Measurements from ENCODE around the gene APH1B.

APH1B gene

DNA sequence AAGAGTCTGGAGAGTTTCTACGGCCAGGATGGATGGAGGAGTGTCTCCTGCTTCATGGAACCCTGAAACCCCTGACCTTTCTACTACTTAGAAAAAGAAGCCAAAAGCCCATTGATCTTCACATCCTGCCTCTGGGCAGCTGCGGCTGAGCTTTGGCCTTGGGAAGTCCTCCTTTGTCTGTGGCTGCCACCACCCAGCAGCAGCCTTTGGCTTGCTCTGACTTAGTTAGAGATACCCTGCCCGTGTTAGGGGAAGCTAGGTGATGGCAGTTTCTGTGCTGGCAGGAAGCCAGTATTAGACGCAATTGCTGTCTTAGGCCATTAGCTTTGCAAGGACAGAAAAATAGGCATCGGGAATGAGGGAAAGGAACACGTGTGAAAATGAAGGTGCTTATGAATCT lies 18.8 kb downstream of the APH1B start:
- no peaks in the 10 kb centered on the region for H3K9me3 ChIP-seq (ENCODE audit: control insufficient read depth, insufficient read depth, low read length)
- no peaks in the 10 kb centered on the region for H3K27me3 ChIP-seq (ENCODE audit: control insufficient read depth, insufficient read depth, low read length)
- H3K4me3 ChIP-seq (ENCODE audit: low read depth, low read length): no peak overlapping the region
- H3K4me1 ChIP-seq (ENCODE audit: control insufficient read depth, insufficient read depth, low read length): no peaks in the 10 kb centered on the region
- no peaks in the 10 kb centered on the region for H3K36me3 ChIP-seq (ENCODE audit: control insufficient read depth, insufficient read depth, low read length)
- no peak overlapping the region for H3K9ac ChIP-seq (ENCODE audit: low read depth, low read length)
- H3K27ac ChIP-seq (ENCODE audit: low read depth, low read length): no peak overlapping the region

DNA sequence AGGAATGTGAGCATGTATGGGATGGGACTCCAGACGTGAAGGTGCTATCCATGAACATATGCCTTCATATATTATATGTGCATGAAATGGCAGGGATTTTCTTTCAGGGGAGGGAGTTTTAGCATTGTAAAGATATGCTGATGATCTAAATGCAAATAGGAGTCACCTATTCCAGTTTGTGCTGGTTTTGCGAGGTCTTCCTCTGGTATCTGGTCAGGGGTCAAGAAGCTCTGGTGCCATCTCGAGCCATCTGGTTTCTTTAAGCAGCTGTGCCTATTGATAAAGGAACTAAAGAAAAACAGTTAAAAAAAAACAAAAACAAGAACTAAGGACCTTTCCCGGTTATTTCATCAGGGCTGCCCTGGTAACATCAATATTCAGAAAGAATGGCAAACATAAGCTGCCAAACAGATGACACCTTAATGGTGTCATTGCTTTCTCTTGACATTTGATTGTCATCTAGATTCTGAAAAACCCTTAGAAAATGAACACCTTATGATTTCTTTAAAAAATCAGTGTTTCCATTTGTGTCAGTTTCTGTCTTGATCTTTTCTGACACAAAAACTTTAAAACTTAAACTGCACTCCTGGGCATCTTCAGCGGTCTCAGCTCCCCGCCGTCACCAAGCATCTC lies 22.7 kb downstream of the APH1B start:
- H3K27ac ChIP-seq (ENCODE audit: low read depth, low read length): no peak overlapping the region
- no peaks in the 10 kb centered on the region for H3K9me3 ChIP-seq (ENCODE audit: control insufficient read depth, insufficient read depth, low read length)
- no peak overlapping the region for H3K9ac ChIP-seq (ENCODE audit: low read depth, low read length)
- H3K36me3 ChIP-seq (ENCODE audit: control insufficient read depth, insufficient read depth, low read length): peaks cover 16% of the 10 kb centered on the region
- H3K4me1 ChIP-seq (ENCODE audit: control insufficient read depth, insufficient read depth, low read length): no peaks in the 10 kb centered on the region
- no peaks in the 10 kb centered on the region for H3K27me3 ChIP-seq (ENCODE audit: control insufficient read depth, insufficient read depth, low read length)
- no peak overlapping the region for H3K4me3 ChIP-seq (ENCODE audit: low read depth, low read length)

DNA sequence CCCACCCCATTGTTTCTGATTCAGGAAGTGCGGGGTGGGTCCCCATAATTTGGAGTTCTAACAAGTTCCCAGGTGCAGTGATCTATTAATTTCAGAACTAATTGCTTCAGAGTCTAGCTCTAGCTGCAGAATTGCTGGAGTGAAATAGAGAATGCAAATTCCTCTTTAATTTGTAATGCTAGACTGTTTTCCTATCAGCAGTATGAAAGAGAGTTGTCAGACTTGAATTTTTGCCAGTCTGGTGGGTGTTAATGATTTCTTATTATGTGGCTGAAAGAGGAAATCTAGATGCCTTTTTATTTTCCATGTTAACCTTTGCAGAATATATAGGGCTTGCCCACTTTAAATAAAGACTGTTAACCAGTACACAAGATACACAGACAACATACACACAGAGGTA lies 23.7 kb downstream of the APH1B start:
- H3K4me3 ChIP-seq (ENCODE audit: low read depth, low read length): no peak overlapping the region
- no peak overlapping the region for H3K9ac ChIP-seq (ENCODE audit: low read depth, low read length)
- no peaks in the 10 kb centered on the region for H3K9me3 ChIP-seq (ENCODE audit: control insufficient read depth, insufficient read depth, low read length)
- no peaks in the 10 kb centered on the region for H3K27me3 ChIP-seq (ENCODE audit: control insufficient read depth, insufficient read depth, low read length)
- H3K27ac ChIP-seq (ENCODE audit: low read depth, low read length): no peak overlapping the region
- H3K36me3 ChIP-seq (ENCODE audit: control insufficient read depth, insufficient read depth, low read length): peaks cover 25% of the 10 kb centered on the region
- H3K4me1 ChIP-seq (ENCODE audit: control insufficient read depth, insufficient read depth, low read length): no peaks in the 10 kb centered on the region

- Histone ChIP-seq H3K36me3 (ENCODE audit: control insufficient read depth, insufficient read depth, low read length) (peaks cover 28% of the 10 kb centered on the region), H3K4me1 (ENCODE audit: control insufficient read depth, insufficient read depth, low read length) (no peaks in the 10 kb centered on the region)
Measured at GRCh38 chr15:63305260-63305659, 27.9 kb downstream of the APH1B start.

GRCh38 chr15:63306492-63307073 lies 29.2 kb downstream of the APH1B start:
- Histone ChIP-seq H3K27me3 (ENCODE audit: control insufficient read depth, insufficient read depth, low read length) (no peaks in the 10 kb centered on the region), H3K9me3 (ENCODE audit: control insufficient read depth, insufficient read depth, low read length) (no peaks in the 10 kb centered on the region), H3K4me1 (ENCODE audit: control insufficient read depth, insufficient read depth, low read length) (no peaks in the 10 kb centered on the region), H3K36me3 (ENCODE audit: control insufficient read depth, insufficient read depth, low read length) (peaks cover 28% of the 10 kb centered on the region), H3K4me3 (ENCODE audit: low read depth, low read length) (no peak overlapping the region), H3K27ac (ENCODE audit: low read depth, low read length) (no peak overlapping the region), H3K9ac (ENCODE audit: low read depth, low read length) (no peak overlapping the region)

More at GRCh38 chr15:63305260-63305659, 27.9 kb downstream of the APH1B start:
- no peak overlapping the region for H3K4me3 ChIP-seq (ENCODE audit: low read depth, low read length)
- no peaks in the 10 kb centered on the region for H3K27me3 ChIP-seq (ENCODE audit: control insufficient read depth, insufficient read depth, low read length)
- H3K9ac ChIP-seq (ENCODE audit: low read depth, low read length): no peak overlapping the region
- no peaks in the 10 kb centered on the region for H3K9me3 ChIP-seq (ENCODE audit: control insufficient read depth, insufficient read depth, low read length)
- H3K27ac ChIP-seq (ENCODE audit: low read depth, low read length): no peak overlapping the region

DNA sequence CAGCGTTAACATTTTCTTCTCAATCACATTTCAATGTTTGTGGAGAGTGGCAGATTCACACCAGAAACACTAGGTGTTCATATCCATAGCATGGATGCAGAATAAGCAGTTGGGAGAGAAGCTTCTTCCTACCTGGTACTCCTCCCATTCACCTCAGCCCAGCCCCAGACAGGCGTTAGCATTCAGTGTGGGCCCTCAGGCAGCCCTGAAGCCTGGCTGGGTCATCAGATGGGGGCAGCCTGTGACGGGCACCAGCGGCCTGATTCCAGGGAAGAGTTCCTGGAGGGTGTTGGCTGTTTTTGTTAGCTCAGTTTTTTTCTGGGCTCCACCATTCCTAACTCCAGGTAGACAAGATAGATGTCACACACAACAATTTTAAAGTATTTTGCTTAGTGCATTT lies 31.1 kb downstream of the APH1B start:
- Histone ChIP-seq H3K9ac (ENCODE audit: low read depth, low read length) (no peak overlapping the region), H3K36me3 (ENCODE audit: control insufficient read depth, insufficient read depth, low read length) (peaks cover 17% of the 10 kb centered on the region), H3K4me1 (ENCODE audit: control insufficient read depth, insufficient read depth, low read length) (peaks cover 17% of the 10 kb centered on the region), H3K4me3 (ENCODE audit: low read depth, low read length) (no peak overlapping the region), H3K27ac (ENCODE audit: low read depth, low read length) (no peak overlapping the region), H3K27me3 (ENCODE audit: control insufficient read depth, insufficient read depth, low read length) (no peaks in the 10 kb centered on the region), H3K9me3 (ENCODE audit: control insufficient read depth, insufficient read depth, low read length) (no peaks in the 10 kb centered on the region)

- H3K9ac ChIP-seq (ENCODE audit: low read depth, low read length): no peak overlapping the region
- no peak overlapping the region for H3K4me3 ChIP-seq (ENCODE audit: low read depth, low read length)
- H3K27me3 ChIP-seq (ENCODE audit: control insufficient read depth, insufficient read depth, low read length): no peaks in the 10 kb centered on the region
- H3K4me1 ChIP-seq (ENCODE audit: control insufficient read depth, insufficient read depth, low read length): peaks cover 22% of the 10 kb centered on the region
- no peaks in the 10 kb centered on the region for H3K9me3 ChIP-seq (ENCODE audit: control insufficient read depth, insufficient read depth, low read length)
- peaks cover 13% of the 10 kb centered on the region; the same call in 1 of the 2 replicates for H3K36me3 ChIP-seq (ENCODE audit: control insufficient read depth, insufficient read depth, low read length)
- H3K27ac ChIP-seq (ENCODE audit: low read depth, low read length): no peak overlapping the region
Measured at GRCh38 chr15:63308947-63309346, 31.5 kb downstream of the APH1B start.

DNA sequence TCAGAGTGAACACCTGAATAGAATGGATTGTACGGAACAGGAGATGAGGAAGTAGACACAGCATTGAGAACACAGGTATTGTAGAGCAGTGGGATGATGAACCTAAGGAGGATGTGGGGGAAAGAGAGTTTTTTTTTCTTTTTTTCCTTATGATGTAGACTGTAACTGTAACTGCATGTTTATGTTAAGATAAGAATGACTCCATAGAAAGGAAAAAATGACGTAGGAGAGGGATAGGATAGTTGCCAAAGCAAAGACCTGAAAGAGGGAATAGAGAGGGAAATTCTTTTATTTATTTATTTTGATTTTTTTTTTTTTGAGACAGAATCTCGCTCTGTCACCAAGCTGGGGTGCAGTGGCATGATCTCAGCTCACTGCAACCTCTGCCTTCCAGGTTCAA lies 33.2 kb downstream of the APH1B start:
- no peaks in the 10 kb centered on the region for H3K27me3 ChIP-seq (ENCODE audit: control insufficient read depth, insufficient read depth, low read length)
- no peak overlapping the region for H3K9ac ChIP-seq (ENCODE audit: low read depth, low read length)
- peaks cover 36% of the 10 kb centered on the region for H3K4me1 ChIP-seq (ENCODE audit: control insufficient read depth, insufficient read depth, low read length)
- peaks cover 7% of the 10 kb centered on the region; the same call in 1 of the 2 replicates for H3K36me3 ChIP-seq (ENCODE audit: control insufficient read depth, insufficient read depth, low read length)
- H3K27ac ChIP-seq (ENCODE audit: low read depth, low read length): no peak overlapping the region
- H3K4me3 ChIP-seq (ENCODE audit: low read depth, low read length): no peak overlapping the region
- H3K9me3 ChIP-seq (ENCODE audit: control insufficient read depth, insufficient read depth, low read length): no peaks in the 10 kb centered on the region

GRCh38 chr15:63312286-63312685 lies 34.9 kb downstream of the APH1B start:
- Histone ChIP-seq H3K4me1 (ENCODE audit: control insufficient read depth, insufficient read depth, low read length) (peaks cover 47% of the 10 kb centered on the region), H3K27ac (ENCODE audit: low read depth, low read length) (peak overlapping the region; percentile 85), H3K27me3 (ENCODE audit: control insufficient read depth, insufficient read depth, low read length) (no peaks in the 10 kb centered on the region), H3K4me3 (ENCODE audit: low read depth, low read length) (no peak overlapping the region), H3K9me3 (ENCODE audit: control insufficient read depth, insufficient read depth, low read length) (no peaks in the 10 kb centered on the region), H3K36me3 (ENCODE audit: control insufficient read depth, insufficient read depth, low read length) (no peaks in the 10 kb centered on the region), H3K9ac (ENCODE audit: low read depth, low read length) (no peak overlapping the region)

GRCh38 chr15:63313825-63314224 lies 36.4 kb downstream of the APH1B start:
- no peak overlapping the region for H3K27ac ChIP-seq (ENCODE audit: low read depth, low read length)
- H3K27me3 ChIP-seq (ENCODE audit: control insufficient read depth, insufficient read depth, low read length): no peaks in the 10 kb centered on the region
- H3K9ac ChIP-seq (ENCODE audit: low read depth, low read length): no peak overlapping the region
- peaks cover 47% of the 10 kb centered on the region for H3K4me1 ChIP-seq (ENCODE audit: control insufficient read depth, insufficient read depth, low read length)
- H3K9me3 ChIP-seq (ENCODE audit: control insufficient read depth, insufficient read depth, low read length): no peaks in the 10 kb centered on the region
- no peak overlapping the region for H3K4me3 ChIP-seq (ENCODE audit: low read depth, low read length)
- H3K36me3 ChIP-seq (ENCODE audit: control insufficient read depth, insufficient read depth, low read length): no peaks in the 10 kb centered on the region

GRCh38 chr15:63314409-63314808 lies 37.0 kb downstream of the APH1B start:
- no peaks in the 10 kb centered on the region for H3K36me3 ChIP-seq (ENCODE audit: control insufficient read depth, insufficient read depth, low read length)
- H3K9me3 ChIP-seq (ENCODE audit: control insufficient read depth, insufficient read depth, low read length): no peaks in the 10 kb centered on the region

More at GRCh38 chr15:63314409-63314808, 37.0 kb downstream of the APH1B start:
- H3K4me1 ChIP-seq (ENCODE audit: control insufficient read depth, insufficient read depth, low read length): peaks cover 47% of the 10 kb centered on the region
- H3K27me3 ChIP-seq (ENCODE audit: control insufficient read depth, insufficient read depth, low read length): no peaks in the 10 kb centered on the region
- no peak overlapping the region for H3K27ac ChIP-seq (ENCODE audit: low read depth, low read length)
- no peak overlapping the region for H3K9ac ChIP-seq (ENCODE audit: low read depth, low read length)
- H3K4me3 ChIP-seq (ENCODE audit: low read depth, low read length): no peak overlapping the region

Measured in HUES48 (cell line).